GM21723 (cell line): ENCODE measurements around the gene RNF212.
"Not testable (repeated sequence)": the region's sequence is repeated elsewhere in the genome, so short reads cannot be mapped to it uniquely, and the experiment has no call there.

ENCODE experiments used
- ATAC-seq: cut with Tn5 transposase; IDR thresholded peaks from one replicate; pipeline ENCODE4 v1.9.1; 2021; ENCODE audit warnings: mild to moderate bottlenecking, moderate library complexity; ENCODE audit not compliant: unreplicated experiment

RNF212 gene

DNA sequence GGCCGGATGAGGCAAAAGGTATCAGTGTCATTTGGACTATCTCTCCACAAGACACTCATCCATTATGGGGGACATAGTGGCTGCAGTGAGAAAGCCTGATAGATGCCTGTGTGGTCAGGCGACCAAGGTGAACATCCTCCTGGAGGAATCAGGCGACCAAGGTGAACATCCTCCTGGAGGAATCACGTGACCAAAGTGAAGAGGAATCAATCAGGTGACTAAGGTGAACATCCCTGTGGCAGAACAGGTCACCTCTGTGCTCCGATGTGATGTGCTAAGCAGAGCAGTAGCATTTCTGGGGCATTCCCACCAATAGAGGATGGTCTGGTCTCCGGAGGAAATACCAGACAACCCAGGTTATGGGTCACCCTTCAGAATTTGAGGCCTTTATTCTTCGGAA lies 44.0 kb downstream of the RNF212 start:
- ATAC-seq, result no peak

DNA sequence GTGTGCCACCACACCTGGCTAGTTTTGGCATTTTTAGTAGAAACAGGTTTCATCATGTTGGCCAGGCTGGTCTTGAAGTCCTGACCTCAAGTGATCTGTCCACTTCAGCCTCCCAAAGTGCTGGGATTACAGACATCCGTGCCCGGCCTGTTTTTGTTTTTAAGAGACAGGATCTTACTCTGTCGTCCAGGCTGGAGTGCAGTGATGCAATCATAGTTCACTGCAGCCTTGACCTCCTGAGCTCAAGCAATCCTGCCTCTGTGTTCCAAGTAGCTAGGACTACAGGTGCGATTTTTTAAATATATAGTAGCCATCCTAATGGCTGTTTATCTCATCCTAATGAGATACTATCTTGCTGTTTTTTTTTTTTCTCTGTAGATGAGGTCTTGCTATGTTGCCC lies 47.6 kb downstream of the RNF212 start:
- ATAC-seq, result no peak

DNA sequence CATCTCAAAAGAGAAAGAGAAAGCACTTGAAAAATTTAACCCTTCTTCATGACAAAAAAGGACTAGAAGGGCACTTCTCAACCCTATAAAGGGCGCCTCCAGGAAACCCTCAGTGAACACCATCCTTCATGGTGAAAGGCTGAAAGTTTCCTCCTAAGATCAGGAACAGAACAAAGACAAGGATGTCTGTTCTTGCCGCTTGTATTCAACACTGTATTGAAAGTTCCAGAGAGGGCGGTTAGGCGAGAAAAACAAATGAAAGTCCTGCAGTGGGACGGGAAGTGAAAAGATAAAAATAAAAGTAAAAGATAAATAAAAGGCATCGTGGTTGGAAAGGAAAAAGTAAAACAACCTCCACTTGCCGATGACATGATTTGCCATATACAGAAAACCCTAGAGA lies 50.9 kb downstream of the RNF212 start:
- no peak for ATAC-seq

DNA sequence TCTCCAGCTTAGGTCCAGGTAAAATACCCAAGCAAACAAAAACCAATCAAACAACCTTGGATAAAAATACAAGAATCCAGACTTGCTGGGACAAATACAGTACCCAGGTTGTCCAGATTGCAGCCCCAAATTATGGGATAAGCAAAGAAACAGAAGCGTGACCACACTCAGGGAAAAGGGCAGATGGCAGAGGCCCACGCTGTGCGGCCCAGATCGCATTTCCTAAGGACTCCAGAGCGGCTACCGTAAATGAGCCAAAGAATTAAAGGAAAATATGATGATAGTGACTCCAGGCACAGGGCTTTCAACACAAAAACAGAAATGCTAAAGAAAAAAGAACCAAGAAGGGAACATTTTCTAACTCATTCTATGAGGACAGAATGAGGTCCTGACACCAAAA lies 51.6 kb downstream of the RNF212 start:
- ATAC-seq, result no peak

DNA sequence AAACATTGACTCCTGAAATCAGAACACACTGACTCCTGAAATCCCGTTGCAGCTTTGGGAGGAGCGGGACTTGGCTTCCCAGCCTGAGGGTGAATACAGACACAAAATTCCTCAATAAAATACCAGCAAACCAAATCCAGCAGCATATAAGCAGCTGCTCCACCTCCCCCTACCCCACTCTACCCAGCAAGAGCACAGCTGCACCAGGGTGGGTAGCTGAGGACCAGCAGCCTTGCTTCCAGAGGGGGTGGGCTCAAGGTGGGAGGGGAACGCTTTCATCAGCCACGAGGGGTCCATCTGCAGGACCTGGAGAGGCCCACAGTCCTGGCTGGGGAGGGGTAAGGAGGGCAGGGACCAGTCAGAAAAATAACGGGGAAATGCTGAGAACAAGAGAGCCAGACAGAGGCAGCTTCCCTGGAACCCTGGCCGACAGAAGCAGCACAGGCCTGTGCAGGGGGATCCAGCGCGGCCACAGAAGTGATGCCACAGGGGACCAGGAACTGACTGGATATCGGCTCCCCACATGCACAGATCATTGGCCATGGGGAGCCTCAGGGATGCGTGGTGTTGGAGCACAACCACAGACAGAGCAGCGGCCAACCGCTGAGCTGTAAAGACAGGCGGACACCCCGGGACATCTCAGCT lies 52.2 kb downstream of the RNF212 start:
- ATAC-seq, result no peak

DNA sequence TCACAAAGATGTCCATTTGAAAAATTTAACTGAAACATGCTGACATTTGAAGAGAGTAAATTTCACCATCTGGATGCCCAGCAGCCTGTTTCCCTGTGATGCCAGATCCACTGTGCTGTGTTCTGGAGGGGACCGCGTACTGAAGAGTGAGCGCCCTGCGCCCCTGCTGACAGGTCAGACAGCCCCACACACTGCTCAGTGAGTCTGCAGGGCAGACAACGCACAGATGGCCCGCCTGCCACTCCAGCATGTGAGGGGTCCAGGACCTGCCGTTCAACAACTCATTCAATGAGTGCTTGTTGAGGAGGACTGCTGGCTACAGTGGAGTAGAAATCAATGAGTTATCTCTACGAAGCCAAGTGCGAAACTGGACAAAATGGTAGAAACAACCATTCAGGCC lies 52.7 kb downstream of the RNF212 start:
- no peak for ATAC-seq

DNA sequence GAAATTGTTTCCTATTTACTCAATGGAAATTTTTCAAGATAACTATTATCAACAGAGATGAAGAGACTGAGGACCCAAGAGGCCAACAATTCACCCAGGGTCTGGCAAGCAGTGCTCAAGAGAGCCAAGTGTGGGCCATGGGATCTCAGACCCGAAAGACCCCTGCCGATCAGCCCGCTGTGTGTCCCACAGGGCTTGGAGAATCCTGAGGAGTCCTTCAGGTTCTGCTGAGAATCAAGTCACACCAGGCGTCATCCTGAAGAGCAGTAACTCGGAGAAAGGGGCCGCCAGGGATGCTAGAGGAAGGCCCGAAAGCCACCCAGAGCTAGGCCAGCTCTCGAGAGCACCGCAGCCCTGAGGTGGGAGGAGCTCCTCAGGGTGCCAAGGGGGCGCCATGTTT lies 53.2 kb downstream of the RNF212 start:
- no peak for ATAC-seq

DNA sequence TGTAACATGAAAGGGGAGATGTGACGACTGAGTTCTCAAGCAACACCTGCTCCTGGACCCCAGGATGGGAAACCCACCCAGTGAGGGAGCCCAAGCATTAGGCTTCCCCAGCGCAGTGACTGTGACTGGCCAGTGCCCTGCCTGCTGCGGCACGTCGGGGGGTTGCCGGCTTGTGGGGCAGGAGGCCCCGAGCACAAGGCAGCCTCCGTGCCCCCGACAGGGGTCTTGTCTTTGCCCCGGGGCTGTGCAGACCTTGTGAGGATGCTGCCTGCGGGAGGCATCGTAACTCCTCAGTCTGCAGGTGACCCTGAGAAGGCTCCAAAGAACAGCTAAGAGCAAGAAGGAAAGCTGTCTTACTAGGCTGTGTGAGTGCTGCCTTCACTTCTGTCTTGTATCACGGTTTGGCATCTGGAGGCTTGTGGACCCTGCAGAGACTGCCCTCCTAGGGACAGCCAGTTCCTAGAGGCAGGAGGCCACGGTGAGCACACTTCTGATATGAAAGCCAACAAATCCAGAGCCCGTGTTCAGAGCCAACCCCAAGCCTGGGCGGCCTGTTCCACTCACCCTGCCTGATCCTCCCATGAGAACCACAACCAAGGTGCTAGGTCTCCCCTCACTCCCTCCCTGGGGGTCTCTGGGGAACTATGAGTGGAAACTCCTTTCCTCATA lies 54.2 kb downstream of the RNF212 start:
- ATAC-seq, result no peak

DNA sequence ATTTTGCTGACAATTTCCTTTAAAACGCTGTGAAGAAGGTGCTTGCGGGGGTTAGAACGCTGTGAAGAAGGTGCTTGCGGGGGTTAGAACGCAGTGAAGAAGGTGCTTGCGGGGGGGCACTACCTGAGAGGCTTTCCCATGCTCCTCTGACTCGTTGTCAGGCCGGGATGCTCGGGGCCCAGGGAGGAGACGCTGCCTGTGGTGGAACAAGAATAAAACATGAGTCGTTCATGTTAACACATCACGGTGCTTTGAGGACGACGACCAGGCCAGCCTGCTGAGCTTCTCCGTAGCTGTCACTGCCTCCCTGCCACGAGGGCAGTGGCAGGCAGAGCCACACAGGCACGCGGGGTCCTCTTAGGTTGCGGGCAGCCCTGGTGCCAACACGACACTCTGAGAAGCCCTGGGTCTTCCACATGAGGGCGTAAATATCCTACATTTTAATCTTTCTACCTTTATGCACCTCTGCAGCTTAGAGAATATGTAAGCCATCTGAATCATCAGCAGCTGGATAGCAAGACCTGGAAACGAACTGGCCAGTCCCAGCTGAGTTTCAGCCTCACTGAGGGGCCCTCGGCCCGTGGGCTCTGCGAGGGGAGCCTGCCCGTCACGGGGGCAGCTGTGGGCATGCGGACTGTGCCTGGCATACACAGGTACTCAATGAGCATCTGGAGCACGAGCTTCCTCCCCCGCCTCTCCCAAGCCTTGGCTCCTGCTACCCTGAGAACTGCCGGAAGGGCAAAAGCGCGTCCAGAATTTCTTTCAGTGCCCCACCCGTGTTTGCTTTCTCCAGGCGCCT lies 55.0 kb downstream of the RNF212 start:
- no peak for ATAC-seq

DNA sequence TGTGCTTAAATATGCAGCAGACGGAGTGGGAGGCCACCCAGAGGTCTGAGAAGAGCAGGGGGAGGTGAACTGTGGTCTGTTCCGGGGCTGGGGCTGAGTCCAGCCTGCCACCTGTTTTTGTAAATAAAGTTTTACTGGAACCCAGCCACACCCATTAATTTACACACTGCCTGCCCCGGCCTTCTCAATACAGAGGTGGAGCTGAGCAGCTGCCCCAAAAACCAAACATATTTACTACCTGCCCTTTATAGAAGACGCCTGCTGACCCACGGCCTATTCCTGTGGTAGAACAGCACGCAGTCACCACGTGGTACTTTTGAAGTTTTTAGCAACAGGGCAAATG lies 56.0 kb downstream of the RNF212 start:
- no peak for ATAC-seq

DNA sequence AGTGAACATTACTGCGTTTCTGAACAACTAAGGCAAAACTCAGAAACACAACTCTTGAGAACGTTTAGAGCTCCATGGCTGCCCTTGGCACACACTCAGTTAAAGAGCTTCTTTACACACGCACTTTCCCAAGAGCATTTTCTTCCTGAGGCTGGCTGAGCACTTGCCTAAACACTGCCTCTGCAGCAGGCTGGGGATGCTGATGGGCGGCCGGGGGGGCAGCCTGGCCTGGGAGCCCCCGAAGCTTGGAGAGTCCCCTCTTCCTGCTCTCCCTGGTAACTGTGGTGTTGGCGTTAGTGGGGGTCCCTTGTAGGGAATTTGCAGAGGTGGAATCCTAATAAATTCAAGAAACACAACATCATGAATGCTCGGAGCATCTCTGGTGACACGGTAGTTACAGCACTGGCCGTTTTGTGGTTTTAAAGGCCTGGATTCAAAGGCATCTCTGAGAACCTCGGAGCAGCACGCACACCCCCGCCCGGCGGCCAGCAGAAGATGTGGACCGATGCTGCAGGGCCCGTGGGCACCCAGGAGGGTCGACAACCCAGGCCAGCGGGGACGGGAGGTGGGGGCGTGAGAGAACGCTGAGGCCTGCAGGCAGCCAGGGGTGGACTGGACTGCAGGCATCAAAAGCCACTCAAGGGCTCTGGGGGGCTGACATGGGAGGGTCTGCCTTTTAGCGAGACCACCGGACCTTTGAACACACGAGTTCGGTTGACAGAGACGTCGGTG lies 56.5 kb downstream of the RNF212 start:
- ATAC-seq, result no peak

DNA sequence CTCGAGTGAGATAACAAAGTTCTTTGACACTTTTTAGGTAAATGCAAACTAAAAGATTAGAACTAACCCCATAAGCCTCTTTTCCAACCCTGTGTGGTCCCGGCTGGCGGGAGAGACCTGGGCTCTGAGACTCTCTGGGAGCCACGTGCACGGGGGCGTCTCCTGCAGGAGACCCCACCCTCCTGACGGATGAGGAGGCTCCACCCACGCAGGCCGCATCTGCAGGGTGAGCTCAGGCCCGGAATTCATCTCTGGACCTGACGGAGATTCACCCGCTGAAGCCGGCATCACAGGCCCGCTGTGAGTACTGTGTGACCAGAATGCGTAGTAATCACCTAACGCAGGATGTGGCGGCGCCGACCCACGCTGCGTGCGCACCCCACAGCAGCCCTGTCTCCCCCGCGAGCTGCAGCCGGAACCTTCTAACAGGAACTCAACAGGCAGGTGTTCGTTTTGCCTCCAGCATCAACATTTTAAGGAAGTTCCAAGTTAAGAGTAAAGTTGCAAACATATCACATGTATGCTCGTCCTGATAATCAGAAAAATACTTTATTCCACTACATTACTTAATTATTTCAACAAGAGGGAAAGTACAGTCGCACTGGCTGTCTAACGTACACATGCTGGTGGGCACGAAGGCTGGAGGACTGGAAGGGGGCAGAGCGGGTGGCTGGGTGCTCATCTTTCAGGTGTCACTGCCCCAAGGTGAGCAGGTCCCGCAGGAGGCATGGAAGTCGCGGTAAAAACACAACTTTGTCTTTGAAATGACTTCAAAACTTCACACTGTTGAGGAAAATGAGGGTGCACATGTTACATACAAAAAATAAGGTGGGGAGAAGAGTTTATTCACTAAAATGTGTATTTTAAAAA lies 57.4 kb downstream of the RNF212 start:
- ATAC-seq, result peak; percentile 49

DNA sequence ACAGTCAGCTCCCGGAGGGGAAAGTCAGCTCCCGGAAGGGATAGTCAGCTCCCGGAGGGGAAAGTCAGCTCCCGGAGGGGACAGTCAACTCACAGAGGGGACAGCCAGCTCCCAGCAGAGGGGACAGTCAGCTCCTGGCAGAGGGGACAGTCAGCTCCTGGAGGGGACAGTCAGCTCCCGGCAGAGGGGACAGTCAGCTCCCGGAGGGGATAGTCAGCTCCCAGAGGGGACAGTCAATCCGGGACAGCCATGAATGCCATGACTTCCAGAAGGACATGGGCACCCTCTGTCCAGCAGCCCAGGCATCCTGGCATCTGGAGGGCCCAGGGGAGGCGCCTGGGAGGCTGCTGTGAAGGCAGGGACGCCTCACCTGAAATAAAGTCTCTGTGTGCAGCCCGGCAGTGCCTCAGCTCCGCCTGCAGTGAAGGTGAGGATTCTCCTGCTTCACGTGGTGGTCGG lies 58.1 kb downstream of the RNF212 start:
- ATAC-seq, result not testable (repeated sequence)

DNA sequence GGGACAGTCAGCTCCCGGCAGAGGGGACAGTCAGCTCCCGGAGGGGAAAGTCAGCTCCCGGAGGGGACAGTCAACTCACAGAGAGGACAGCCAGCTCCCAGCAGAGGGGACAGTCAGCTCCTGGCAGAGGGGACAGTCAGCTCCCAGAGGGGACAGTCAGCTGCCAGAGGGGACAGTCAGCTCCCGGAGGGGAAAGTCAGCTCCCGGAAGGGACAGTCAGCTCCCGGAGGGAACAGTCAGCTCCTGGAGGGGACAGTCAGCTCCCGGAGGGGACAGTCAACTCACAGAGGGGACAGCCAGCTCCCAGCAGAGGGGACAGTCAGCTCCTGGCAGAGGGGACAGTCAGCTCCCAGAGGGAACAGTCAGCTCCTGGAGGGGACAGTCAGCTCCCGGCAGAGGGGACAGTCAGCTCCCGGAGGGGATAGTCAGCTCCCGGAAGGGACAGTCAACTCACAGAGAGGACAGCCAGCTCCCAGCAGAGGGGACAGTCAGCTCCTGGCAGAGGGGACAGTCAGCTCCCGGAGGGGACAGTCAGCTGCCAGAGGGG lies 58.6 kb downstream of the RNF212 start:
- not testable (repeated sequence) for ATAC-seq

DNA sequence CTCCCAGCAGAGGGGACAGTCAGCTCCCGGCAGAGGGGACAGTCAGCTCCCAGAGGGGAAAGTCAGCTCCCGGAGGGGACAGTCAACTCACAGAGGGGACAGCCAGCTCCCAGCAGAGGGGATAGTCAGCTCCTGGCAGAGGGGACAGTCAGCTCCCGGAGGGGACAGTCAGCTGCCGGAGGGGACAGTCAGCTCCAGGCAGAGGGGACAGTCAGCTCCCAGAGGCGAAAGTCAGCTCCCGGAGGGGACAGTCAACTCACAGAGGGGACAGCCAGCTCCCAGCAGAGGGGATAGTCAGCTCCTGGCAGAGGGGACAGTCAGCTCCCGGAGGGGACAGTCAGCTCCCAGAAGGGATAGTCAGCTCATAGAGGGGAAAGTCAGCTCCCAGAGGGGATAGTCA lies 59.5 kb downstream of the RNF212 start:
- ATAC-seq, result not testable (repeated sequence)

DNA sequence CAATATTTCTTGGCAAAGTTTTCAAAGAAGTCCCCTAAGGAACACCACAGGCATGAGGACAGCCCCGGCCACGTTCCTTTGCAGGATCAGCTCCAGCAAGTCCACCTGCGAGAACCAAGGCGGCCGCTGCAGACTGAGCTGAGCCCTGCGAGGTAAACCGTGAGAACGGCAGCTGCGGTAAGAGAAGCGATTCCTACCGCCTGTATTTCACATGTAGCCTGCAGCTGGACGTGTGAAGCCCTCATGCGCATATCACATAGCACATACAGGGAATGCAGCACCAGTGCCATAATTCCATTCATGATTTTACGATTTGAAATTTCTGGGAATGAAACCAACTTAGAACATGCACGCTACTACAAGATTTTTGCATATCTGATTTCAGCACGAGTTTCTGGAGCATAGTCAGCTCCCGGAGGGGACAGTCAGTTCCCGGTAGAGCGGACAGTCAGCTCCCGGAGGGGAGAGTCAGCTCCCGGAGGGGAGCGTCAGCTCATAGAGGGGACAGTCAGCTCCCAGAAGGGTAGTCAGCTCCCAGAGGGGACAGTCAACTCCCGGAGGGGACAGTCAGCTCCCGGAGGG lies 60.2 kb downstream of the RNF212 start:
- no peak for ATAC-seq

DNA sequence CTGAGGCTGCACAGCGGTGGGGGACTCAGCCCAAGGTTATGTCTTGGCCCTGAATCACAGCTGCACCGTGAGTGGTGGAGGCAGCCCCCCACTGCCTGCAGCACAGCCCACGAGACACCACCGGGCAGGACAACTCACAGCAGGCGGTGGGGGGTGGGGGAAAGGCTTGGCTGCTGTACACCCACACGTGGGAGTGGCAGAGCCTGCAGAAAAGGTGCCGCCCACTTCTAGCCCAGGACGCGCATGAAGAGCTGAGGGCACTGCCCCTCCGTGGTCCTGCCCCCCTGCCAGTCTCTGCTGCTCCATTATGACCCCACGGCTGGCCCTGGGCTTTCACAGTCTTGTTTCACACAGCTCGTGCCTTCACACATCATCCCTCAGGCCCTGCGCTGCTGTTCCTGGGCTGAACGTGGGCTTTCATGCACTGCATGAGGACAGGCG lies 61.1 kb downstream of the RNF212 start:
- no peak for ATAC-seq

DNA sequence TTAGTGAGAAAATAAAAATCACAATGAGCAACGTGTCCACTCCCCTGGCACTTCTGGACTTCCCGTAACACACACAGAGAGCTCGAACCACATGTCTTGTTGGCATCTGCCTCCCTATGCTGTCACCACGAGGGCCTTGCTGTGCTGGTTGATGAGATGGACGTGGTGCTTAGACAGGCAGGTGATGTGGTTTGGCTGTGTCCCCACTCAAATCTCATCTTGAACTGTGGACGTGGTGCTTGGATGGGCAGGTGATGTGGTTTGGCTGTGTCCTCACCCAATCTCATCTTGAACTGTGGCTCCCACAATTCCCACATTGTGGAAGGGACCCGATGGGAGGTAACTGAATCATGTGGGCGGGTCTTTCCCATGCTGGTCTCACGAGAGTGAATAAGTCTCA lies 61.9 kb downstream of the RNF212 start:
- no peak for ATAC-seq

DNA sequence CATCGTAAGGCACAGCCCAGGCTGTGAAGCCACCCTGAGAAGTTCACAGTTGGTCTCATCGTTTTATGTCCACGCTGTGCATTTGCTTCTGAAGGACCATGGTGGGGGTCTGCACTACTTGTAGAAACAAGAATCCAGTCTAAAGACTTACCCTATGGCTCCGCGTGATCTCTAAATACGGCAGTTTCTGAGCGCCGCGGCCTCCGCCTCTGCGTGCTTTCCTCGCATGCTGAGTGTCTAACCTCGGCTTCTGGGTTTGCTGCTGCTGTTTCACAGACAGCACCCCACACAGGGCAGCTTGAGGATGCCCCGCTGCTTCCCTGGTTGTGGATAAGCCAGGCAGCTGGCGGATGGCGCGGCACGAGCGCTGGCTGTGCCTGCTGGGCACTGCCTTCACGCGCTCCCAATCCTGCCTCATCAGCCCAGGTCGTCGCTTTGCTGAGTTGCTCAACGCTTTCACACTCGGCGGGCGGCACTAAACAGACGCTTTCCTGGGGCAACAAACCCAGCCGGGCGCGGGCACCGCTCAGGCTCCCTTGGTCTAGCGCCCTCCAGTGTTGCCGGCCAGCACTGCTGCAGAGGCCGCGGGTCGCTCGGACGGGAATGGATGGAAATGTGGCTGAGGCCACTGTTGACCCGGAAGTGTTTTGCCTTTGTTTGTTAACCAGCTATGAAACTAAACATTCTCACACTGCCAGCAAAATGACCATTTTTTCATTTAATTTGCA lies 62.7 kb downstream of the RNF212 start:
- no peak for ATAC-seq
